Hematopoietic multipotent progenitor cell treated with erythropoietin and hydrocortisone succinate and interleukin-3 and kit ligand, for 8 days (in vitro differentiated cells): ENCODE data around the gene ASAP2.

Experiments used
- DNase-seq: peaks from one replicate; pipeline ENCODE4 v3.0.0-alpha.2; 2015

Gene ASAP2

GRCh38 chr2:9184361-9184760 is 22.3 kb upstream of the ASAP2 start:
- DNase-seq = no peak

- DNase-seq = no peak
Measured at GRCh38 chr2:9187620-9188214, 18.9 kb upstream of the ASAP2 start.

- DNase-seq = no peak
Measured at GRCh38 chr2:9188823-9189222, 17.8 kb upstream of the ASAP2 start.

- DNase-seq = no peak
Measured at GRCh38 chr2:9189901-9190300, 16.7 kb upstream of the ASAP2 start.

GRCh38 chr2:9191041-9191481 is 15.6 kb upstream of the ASAP2 start:
- DNase-seq = no peak

GRCh38 chr2:9192712-9193111 is 13.9 kb upstream of the ASAP2 start:
- no peak for DNase-seq

- no peak for DNase-seq
Measured at GRCh38 chr2:9194352-9194751, 12.3 kb upstream of the ASAP2 start.

- DNase-seq = no peak
Measured at GRCh38 chr2:9196637-9197036, 10.0 kb upstream of the ASAP2 start.

GRCh38 chr2:9197916-9198315 is 8.7 kb upstream of the ASAP2 start:
- no peak for DNase-seq

GRCh38 chr2:9199716-9200632 is 6.6 kb upstream of the ASAP2 start:
- no peak for DNase-seq

- no peak for DNase-seq
Measured at GRCh38 chr2:9200633-9201015, 6.0 kb upstream of the ASAP2 start.

- no peak for DNase-seq
Measured at GRCh38 chr2:9201185-9201891, 5.3 kb upstream of the ASAP2 start.

GRCh38 chr2:9203006-9203405 is 3.6 kb upstream of the ASAP2 start:
- no peak for DNase-seq

GRCh38 chr2:9203876-9204275 is 2.7 kb upstream of the ASAP2 start:
- DNase-seq = no peak

- no peak for DNase-seq
Measured at GRCh38 chr2:9204939-9205338, 1.7 kb upstream of the ASAP2 start.

GRCh38 chr2:9205486-9205885 is 1.1 kb upstream of the ASAP2 start:
- no peak for DNase-seq

GRCh38 chr2:9206991-9207640 is 504 bp downstream of the ASAP2 start:
- no peak for DNase-seq

GRCh38 chr2:9207641-9208311 is 1.2 kb downstream of the ASAP2 start:
- no peak for DNase-seq

GRCh38 chr2:9208875-9209274 is 2.3 kb downstream of the ASAP2 start:
- DNase-seq = no peak

- DNase-seq = no peak
Measured at GRCh38 chr2:9210030-9210429, 3.4 kb downstream of the ASAP2 start.

GRCh38 chr2:9211496-9211895 is 4.9 kb downstream of the ASAP2 start:
- no peak for DNase-seq

GRCh38 chr2:9212010-9212635 is 5.5 kb downstream of the ASAP2 start:
- DNase-seq = no peak
